A549 treated with Mapracorat at 1 μM for 4 hours (cell line): ENCODE data around the gene USF1. TPM values are rescaled to one million over a fixed set of nuclear protein-coding genes. Genes with fewer than 3 reads are reported as not detected.

Source experiments
- total RNA-seq: library from RNA; stranded (reverse); fragments of 200-300 nt; extraction: Qiagen RNA extraction; gene quantifications from 5 replicates; pipeline ENCODE4 v1.2.3, GENCODE V29; 2022

The USF1 gene, protein sequence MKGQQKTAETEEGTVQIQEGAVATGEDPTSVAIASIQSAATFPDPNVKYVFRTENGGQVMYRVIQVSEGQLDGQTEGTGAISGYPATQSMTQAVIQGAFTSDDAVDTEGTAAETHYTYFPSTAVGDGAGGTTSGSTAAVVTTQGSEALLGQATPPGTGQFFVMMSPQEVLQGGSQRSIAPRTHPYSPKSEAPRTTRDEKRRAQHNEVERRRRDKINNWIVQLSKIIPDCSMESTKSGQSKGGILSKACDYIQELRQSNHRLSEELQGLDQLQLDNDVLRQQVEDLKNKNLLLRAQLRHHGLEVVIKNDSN
- total RNA-seq = 44.5 to 55.8 TPM (median 49.0 TPM) in 5 replicates

DNA sequence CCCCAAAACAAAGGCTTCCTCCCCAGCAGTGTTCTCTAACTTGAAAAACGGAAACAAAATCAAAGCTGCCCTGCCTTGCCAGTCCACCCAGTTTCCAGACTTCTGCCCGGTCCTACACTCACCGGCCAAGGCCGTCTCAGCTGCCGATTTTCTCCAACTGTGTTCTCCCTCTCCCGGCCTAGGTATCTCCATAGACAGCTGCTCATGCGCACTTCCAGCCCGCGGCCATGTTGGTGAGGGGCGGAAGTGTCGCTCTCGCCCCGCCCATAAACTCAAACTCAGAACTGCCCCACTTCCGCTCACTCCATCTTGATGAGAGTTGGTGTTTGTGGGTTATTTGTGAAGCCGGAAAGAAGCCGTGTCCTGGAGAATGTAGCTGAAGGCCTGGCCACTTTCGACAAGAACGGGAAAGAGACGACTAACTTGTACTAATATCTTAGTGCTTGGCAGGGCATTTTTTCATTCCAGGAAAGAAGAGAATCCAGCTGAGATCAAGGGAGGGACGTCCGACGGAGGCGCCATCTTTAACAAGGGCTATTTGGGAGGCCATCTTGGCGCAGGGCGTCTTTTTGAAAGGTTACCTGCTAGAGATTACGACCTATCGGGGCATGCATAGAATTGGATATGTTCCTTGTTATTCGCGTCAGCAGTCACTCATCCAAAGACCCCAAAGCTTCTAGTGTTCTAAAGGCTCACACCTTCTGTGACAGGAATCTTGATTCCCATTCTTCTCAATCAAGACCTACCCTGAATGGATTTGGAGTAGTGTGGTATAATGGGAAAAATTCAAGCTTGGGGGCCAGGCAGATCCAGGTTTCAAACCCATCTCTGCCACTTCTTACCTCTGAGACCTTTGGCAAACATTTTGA lies at the start of gene USF1:
Gene USF1 (minus strand): TSS at position 242 of the 869 bp plus-strand sequence. CDS start 2,702 bp downstream, outside the sequence.

DNA sequence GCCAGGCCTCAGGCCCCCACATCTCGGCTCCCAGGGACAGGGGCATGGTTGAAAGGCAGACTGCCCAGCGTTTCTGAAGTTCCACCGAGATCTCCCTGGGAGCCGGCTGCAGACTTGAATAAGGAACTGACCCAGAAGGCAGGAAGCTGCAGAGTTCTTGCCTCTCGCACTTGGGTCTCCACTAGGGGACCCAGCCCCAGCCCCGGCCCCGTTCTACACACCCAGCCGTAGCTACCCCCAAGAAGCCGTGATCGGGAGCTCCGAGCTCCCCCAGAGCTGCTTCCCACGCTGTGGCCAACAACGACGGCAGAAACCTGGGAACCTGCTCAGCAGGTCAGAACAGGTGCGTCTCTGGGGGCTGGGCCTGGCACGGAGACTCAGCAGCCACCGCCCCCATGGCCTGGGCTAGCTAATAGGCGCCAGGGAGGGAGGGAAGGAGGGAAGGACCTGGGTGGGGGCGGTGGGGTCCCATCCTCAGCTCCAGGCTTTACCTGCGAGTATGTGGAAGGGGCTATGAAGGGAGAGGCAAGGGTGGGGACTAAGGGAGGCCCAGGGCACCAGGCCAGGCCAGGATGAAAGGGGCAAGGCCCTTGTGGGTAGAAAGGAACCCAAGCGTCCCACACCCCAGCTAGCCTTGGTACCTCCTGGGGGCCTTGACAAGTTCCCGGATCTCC lies 43.6 kb upstream of the USF1 start, which contains the start of gene NECTIN4:
Gene NECTIN4 (minus strand): TSS at position 308 of the 674 bp plus-strand sequence. CDS start 262 bp downstream, at position 46.

DNA sequence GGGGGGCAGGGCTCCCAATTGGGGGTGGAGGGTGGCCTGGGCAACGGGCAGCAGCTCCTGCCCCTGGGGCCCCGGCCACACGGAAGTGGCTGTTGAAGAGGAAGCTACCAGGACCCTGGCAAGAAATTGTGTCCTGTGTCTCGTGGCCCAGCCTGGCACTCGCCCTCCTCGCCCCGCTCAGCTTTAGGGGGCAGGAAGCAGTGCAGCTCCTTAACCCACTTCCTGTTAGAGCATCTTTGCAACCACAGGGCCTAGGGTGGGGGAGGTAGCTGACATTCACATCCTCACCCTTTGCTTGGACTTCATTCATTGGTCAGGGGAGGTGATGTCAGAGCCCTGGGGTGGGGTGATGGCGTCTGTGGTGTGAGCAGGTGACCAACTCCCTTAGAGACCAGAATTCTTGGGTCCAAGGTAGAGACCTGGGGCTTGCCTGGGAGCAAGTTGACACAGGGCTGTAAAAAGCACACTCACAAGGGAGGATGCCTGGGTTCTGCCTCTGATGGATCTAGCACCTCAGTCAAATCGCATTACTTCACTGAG lies 24.0 kb upstream of the USF1 start, which contains the start of gene ARHGAP30:
Gene ARHGAP30 (minus strand): TSS at position 161 of the 540 bp plus-strand sequence. CDS start 267 bp downstream, outside the sequence.

DNA sequence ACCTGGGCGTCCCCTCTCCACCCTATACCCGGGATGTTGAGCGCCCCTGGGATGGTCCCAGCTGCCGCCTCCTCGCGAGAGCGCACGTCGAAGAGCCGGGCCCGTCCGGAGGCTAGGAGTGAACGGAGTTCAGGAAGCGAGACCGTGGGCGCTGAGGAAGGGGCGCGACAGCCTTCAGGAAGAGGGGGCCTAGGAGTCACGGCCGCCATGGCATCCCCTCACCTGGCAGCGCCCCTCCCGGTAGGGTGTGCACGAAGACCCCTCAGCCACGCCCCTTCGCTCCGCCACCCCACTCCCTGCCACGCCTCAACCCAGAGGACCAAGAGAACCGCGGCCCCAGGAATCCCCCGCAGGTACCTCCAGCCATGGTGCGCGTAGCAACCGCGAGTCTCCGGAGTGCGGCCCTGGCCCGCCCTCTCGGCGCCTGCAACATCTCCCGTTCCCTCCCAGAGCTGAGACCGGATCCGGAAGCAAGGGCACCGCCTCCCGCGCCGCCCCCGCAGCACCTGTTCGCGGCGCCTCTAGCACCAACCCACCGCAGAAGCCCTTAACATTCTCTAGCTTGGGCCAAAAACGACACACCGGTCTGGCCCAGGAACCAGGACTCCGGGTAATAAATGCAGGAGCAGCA lies 7.1 kb downstream of the USF1 start, which contains the start of gene TSTD1:
Gene TSTD1 (minus strand): TSS at position 442 of the 631 bp plus-strand sequence. CDS start 75 bp downstream, at position 367.

DNA sequence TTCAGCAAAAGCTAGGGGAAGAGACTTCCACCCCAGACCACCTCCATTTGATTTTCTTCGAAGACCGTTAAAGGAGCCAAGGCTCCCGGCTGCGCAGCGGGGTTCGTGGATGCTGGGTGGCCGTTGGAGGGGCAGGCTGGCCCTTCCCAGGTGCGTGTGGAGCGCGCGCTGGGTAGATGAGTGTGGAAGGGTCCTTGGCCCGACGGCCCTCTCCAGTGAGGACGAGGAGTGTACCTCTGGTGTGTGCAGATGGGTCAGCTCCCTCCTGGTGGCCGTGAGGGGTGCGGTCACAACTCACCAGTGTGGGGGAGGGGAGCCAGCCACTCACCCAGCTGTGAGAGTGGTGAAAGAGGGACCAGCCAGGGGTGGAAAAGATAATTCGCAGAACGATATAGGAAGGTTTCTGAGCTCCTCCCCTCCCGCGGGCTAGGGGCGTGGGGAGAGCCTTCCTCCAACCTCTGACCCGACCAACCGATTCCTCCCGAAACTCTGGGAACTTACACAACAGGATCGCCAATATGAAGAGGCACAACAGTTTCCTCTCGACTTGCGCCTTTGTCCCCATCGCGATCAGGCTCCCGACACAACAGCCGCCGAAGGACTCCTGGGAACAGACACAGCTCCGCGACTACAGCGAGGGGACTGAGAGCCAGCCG lies 25.1 kb downstream of the USF1 start, which contains the start of gene F11R:
Gene F11R (minus strand): TSS at position 644 of the 656 bp plus-strand sequence. CDS start 79 bp downstream, at position 565.

Other genes starting within 250 kb of the USF1 start
- 0.07 to 0.19 TPM (median 0.14 TPM) in 4 of 5 replicates, not detected in the other for gene LY9, start 249.8 kb downstream of the USF1 start, total RNA-seq
- gene CD244, start 183.1 kb downstream of the USF1 start, total RNA-seq = not detected in 5 replicates
- not detected in 5 replicates for gene ITLN1, start 160.8 kb downstream of the USF1 start, total RNA-seq
- gene ITLN2, start 91.2 kb downstream of the USF1 start, total RNA-seq = 0.55 to 0.85 TPM (median 0.62 TPM) in 5 replicates
- gene F11R, start 24.8 kb downstream of the USF1 start, total RNA-seq = 50.8 to 59.9 TPM (median 55.2 TPM) in 5 replicates
- 0.25 TPM in 2 of 5 replicates, not detected in the others for gene TSTD1, start 7.0 kb downstream of the USF1 start, total RNA-seq
- 0.06 to 0.14 TPM (median 0.07 TPM) in 5 replicates for gene ARHGAP30, start 23.9 kb upstream of the USF1 start, total RNA-seq
- gene NECTIN4, start 43.6 kb upstream of the USF1 start, total RNA-seq = 1.5 to 2.2 TPM (median 1.9 TPM) in 5 replicates
- 1.0 to 2.7 TPM (median 1.5 TPM) in 5 replicates for gene KLHDC9, start 52.4 kb upstream of the USF1 start, total RNA-seq
- gene PFDN2, start 72.1 kb upstream of the USF1 start, total RNA-seq = 95.5 to 125 TPM (median 108 TPM) in 5 replicates
- 29.0 to 32.1 TPM (median 29.6 TPM) in 5 replicates for gene NIT1, start 72.1 kb upstream of the USF1 start, total RNA-seq
- 29.6 to 36.1 TPM (median 32.2 TPM) in 5 replicates for gene DEDD, start 86.7 kb upstream of the USF1 start, total RNA-seq
- 81.6 to 150 TPM (median 92.8 TPM) in 5 replicates for gene UFC1, start 108.0 kb upstream of the USF1 start, total RNA-seq
- gene USP21, start 113.5 kb upstream of the USF1 start, total RNA-seq = 16.9 to 25.7 TPM (median 21.1 TPM) in 5 replicates
- 12.2 to 19.4 TPM (median 15.1 TPM) in 5 replicates for gene PPOX, start 120.4 kb upstream of the USF1 start, total RNA-seq
- 20.4 to 27.7 TPM (median 25.8 TPM) in 5 replicates for gene B4GALT3, start 131.5 kb upstream of the USF1 start, total RNA-seq
- gene ADAMTS4, start 153.1 kb upstream of the USF1 start, total RNA-seq = 0.02 TPM in 1 of 5 replicates, not detected in the others
- 77.6 to 93.0 TPM (median 83.3 TPM) in 5 replicates for gene NDUFS2, start 156.4 kb upstream of the USF1 start, total RNA-seq
- 0.28 to 0.54 TPM (median 0.34 TPM) in 3 of 5 replicates, not detected in the others for gene FCER1G, start 169.3 kb upstream of the USF1 start, total RNA-seq
- gene APOA2, start 177.7 kb upstream of the USF1 start, total RNA-seq = not detected in 5 replicates
- gene TOMM40L, start 180.1 kb upstream of the USF1 start, total RNA-seq = 10.0 to 12.8 TPM (median 11.8 TPM) in 5 replicates
- not detected in 5 replicates for gene NR1I3, start 192.2 kb upstream of the USF1 start, total RNA-seq
- gene PCP4L1, start 212.8 kb upstream of the USF1 start, total RNA-seq = not detected in 5 replicates